HTERT RPE-1 (cell line): ENCODE data around the gene HEATR3.
"Not testable (repeated sequence)": the region's sequence is repeated elsewhere in the genome, so short reads cannot be mapped to it uniquely, and the experiment has no call there.

ENCODE experiments used
- in situ Hi-C: fragments of 300-500 bp; cut with MboI; formaldehyde crosslinking; loops from 4 replicates; pipeline ENCODE4 v1.14.3; 2020; ENCODE audit warnings: low sequenced_read_pairs

Gene HEATR3

GRCh38 chr16:50099957-50100648 is 34.3 kb downstream of the HEATR3 start:
- in situ Hi-C loops, result no loop called here

GRCh38 chr16:50102051-50102746 is 36.4 kb downstream of the HEATR3 start:
- in situ Hi-C loops, result no loop called here

- in situ Hi-C loops, result no loop called here
These were observed 38.0 kb downstream of the HEATR3 start for GRCh38 chr16:50103764-50104163.

GRCh38 chr16:50114357-50115129 is 48.8 kb downstream of the HEATR3 start:
- in situ Hi-C loops, result no loop called here

GRCh38 chr16:50120711-50121110 is 54.9 kb downstream of the HEATR3 start:
- in situ Hi-C loops, result no loop called here

GRCh38 chr16:50121278-50121677 is 55.5 kb downstream of the HEATR3 start:
- in situ Hi-C loops, result no loop called here

- in situ Hi-C loops, result no loop called here
These were observed 56.1 kb downstream of the HEATR3 start for GRCh38 chr16:50121721-50122445.

GRCh38 chr16:50123417-50123816 is 57.6 kb downstream of the HEATR3 start:
- in situ Hi-C loops, result no loop called here

- in situ Hi-C loops, result no loop called here
These were observed 59.0 kb downstream of the HEATR3 start for GRCh38 chr16:50124769-50125168.

- in situ Hi-C loops, result no loop called here
These were observed 60.4 kb downstream of the HEATR3 start for GRCh38 chr16:50126183-50126582.

GRCh38 chr16:50132571-50132970 is 66.8 kb downstream of the HEATR3 start:
- in situ Hi-C loops, result not testable (repeated sequence)

- in situ Hi-C loops, result no loop called here
These were observed 67.4 kb downstream of the HEATR3 start for GRCh38 chr16:50133214-50133613.

- in situ Hi-C loops, result no loop called here
These were observed 70.6 kb downstream of the HEATR3 start for GRCh38 chr16:50136399-50136798.

GRCh38 chr16:50137268-50137667 is 71.5 kb downstream of the HEATR3 start:
- in situ Hi-C loops, result no loop called here

- in situ Hi-C loops, result no loop called here
These were observed 73.8 kb downstream of the HEATR3 start for GRCh38 chr16:50139580-50139979.

- in situ Hi-C loops, result no loop called here
These were observed 78.4 kb downstream of the HEATR3 start for GRCh38 chr16:50144211-50144610.

- in situ Hi-C loops, result no loop called here
These were observed 81.0 kb downstream of the HEATR3 start for GRCh38 chr16:50146479-50147435.

- in situ Hi-C loops, result no loop called here
These were observed 85.6 kb downstream of the HEATR3 start for GRCh38 chr16:50151322-50151721.

- in situ Hi-C loops, result no loop called here
These were observed 86.0 kb downstream of the HEATR3 start for GRCh38 chr16:50151756-50152155.

GRCh38 chr16:50152351-50152806 is 86.6 kb downstream of the HEATR3 start:
- in situ Hi-C loops, result no loop called here
